Natural killer cell (primary cell): Measurements from ENCODE around the gene KBTBD3. TPM values are rescaled to one million over a fixed set of nuclear protein-coding genes. Genes with fewer than 3 reads are reported as not detected.
A peak's percentile ranks its signal among the peaks of the same experiment; 100 is the strongest.

ENCODE experiments used
- ATAC-seq, 3 donors: fragments of 150-1000 bp in 2 of 3; fragments of 200-7000 bp in 1 of 3; cut with Tn5 transposase; 1 replicate in 1 of 3; 2 replicates in 2 of 3; pipeline ENCODE4 v1.10.0; 2021; ENCODE audit warnings: mild to moderate bottlenecking in 2 of 3, moderate library complexity in 2 of 3
- DNase-seq, 2 donors: peaks; one replicate each; pipeline versions ENCODE4 v3.0.0 to v3.0.0-alpha.2; 2013 to 2021; ENCODE audit warnings: mixed read lengths in 1 of 2
- H3K27ac ChIP-seq: one replicate; pipeline ENCODE4 v1.5.1; 2013; ENCODE audit warnings: mild to moderate bottlenecking, low read length
- H3K27me3 ChIP-seq: one replicate; pipeline ENCODE4 v1.6.1; 2013; ENCODE audit warnings: low read length; ENCODE audit not compliant: control insufficient read depth, insufficient read depth
- H3K36me3 ChIP-seq: one replicate; pipeline ENCODE4 v1.6.1; 2013; ENCODE audit warnings: low read length; ENCODE audit not compliant: control insufficient read depth, insufficient read depth
- H3K4me1 ChIP-seq: one replicate; pipeline ENCODE4 v1.6.1; 2013; ENCODE audit warnings: low read length; ENCODE audit not compliant: control insufficient read depth, insufficient read depth
- H3K4me3 ChIP-seq: one replicate; pipeline ENCODE4 v1.5.1; 2013; ENCODE audit warnings: low read length
- H3K9me3 ChIP-seq: one replicate; pipeline ENCODE4 v1.6.1; 2013; ENCODE audit warnings: low read length; ENCODE audit not compliant: control insufficient read depth, insufficient read depth
- H3K27ac Mint-ChIP-seq, 2 donors: one replicate each; pipeline ENCODE4 v1.8.0; 2022; ENCODE audit warnings: mild to moderate bottlenecking in 2 of 2, mixed read lengths in 2 of 2, moderate library complexity in 1 of 2
- H3K27me3 Mint-ChIP-seq, 2 donors: one replicate each; pipeline ENCODE4 v1.8.0; 2022; ENCODE audit warnings: low read depth in 2 of 2, mixed read lengths in 2 of 2
- H3K36me3 Mint-ChIP-seq: one replicate; pipeline ENCODE4 v1.8.0; 2022; ENCODE audit warnings: mixed read lengths
- H3K4me1 Mint-ChIP-seq, 2 donors: one replicate each; pipeline ENCODE4 v1.8.0; 2022; ENCODE audit warnings: mixed read lengths in 2 of 2
- H3K4me3 Mint-ChIP-seq: one replicate; pipeline ENCODE4 v1.8.0; 2022; ENCODE audit warnings: mild to moderate bottlenecking, moderate library complexity, mixed read lengths
- H3K9me3 Mint-ChIP-seq, 2 donors: one replicate each; pipeline ENCODE4 v1.8.0; 2022; ENCODE audit warnings: mixed read lengths in 2 of 2
- WGBS: methylation state at CpG from one replicate; pipeline ENCODE4 v1.1.7; 2013; ENCODE audit warnings: missing lambda C conversion rate; ENCODE audit not compliant: insufficient coverage; 5-methylcytosine and 5-hydroxymethylcytosine counted together
- intact Hi-C: fragments of 100-400 bp; cut with micrococcal nuclease; formaldehyde crosslinking; loops from one replicate; pipeline ENCODE4 v1.14.2; 2022
- total RNA-seq, 4 donors: library from RNA; stranded (reverse); fragments of 120-200 nt in 1 of 4; gene quantifications; one replicate each; pipeline versions ENCODE4 v1.2.3 to v1.2.4, GENCODE V29; 2013 to 2022
- TF ChIP-seq, protein P1 (sequence below): fragments of 200-600 bp; IDR thresholded peaks from one replicate; pipeline ENCODE4 v1.8.0; 2022; ENCODE audit warnings: antibody characterized with exemption

Gene KBTBD3
- total RNA-seq, 3 donors from 2014 or later (not counting 1 experiment from before 2014, with no cell fraction given): 9.0 to 12.7 (median 9.9) TPM

GRCh38 chr11:106086850-106087249 is 9.7 kb upstream of the KBTBD3 start:
- ATAC-seq (no peak), DNase-seq (no peak)
- Mint-ChIP-seq H3K27ac (peak overlapping the region; percentile 10 to 61), H3K4me1 (peaks cover 33 to 49% of the 10 kb centered on the region in 2 donors), H3K27me3 (no peaks in the 10 kb centered on the region), H3K9me3 (no peaks in the 10 kb centered on the region), H3K36me3 (no peaks in the 10 kb centered on the region), H3K4me3 (no peak overlapping the region)
- no peaks in the 10 kb centered on the region for H3K4me1 ChIP-seq
- H3K4me3 ChIP-seq: no peak overlapping the region
- no peak overlapping the region for H3K27ac ChIP-seq
- TF ChIP-seq, protein P1, sequence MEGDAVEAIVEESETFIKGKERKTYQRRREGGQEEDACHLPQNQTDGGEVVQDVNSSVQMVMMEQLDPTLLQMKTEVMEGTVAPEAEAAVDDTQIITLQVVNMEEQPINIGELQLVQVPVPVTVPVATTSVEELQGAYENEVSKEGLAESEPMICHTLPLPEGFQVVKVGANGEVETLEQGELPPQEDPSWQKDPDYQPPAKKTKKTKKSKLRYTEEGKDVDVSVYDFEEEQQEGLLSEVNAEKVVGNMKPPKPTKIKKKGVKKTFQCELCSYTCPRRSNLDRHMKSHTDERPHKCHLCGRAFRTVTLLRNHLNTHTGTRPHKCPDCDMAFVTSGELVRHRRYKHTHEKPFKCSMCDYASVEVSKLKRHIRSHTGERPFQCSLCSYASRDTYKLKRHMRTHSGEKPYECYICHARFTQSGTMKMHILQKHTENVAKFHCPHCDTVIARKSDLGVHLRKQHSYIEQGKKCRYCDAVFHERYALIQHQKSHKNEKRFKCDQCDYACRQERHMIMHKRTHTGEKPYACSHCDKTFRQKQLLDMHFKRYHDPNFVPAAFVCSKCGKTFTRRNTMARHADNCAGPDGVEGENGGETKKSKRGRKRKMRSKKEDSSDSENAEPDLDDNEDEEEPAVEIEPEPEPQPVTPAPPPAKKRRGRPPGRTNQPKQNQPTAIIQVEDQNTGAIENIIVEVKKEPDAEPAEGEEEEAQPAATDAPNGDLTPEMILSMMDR: no peak
- peaks cover 29% of the 10 kb centered on the region for H3K36me3 ChIP-seq
- no peaks in the 10 kb centered on the region for H3K27me3 ChIP-seq
- intact Hi-C loops: no loop called here
- no peaks in the 10 kb centered on the region for H3K9me3 ChIP-seq
- 73% methylated on average over 2 of the region's 2 CpGs for WGBS

DNA sequence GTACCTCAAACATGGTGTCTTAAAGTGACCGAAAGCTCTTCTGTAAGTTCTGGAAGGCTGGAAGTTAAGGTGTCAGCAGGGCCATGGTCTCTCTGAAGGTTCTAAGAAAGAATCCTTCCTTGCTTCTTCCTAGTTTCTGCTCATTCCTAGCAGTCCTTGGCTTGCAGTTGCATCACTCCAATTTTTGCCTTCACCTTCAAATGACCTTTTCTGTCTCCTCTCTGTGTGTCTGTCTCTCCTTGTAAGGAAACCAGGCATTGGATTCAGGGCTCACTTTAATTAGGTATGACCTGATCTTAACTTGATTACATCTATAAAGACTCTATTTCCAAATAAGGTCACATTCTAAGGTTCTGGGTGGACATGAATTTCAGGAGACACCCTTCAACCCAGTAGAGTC is 9.0 kb upstream of the KBTBD3 start:
- Mint-ChIP-seq H3K4me3 (no peak overlapping the region), H3K9me3 (no peaks in the 10 kb centered on the region), H3K27ac (peak overlapping the region; percentile 10 to 61), H3K4me1 (peaks cover 39 to 55% of the 10 kb centered on the region in 2 donors), H3K36me3 (no peaks in the 10 kb centered on the region), H3K27me3 (no peaks in the 10 kb centered on the region)
- Histone ChIP-seq H3K36me3 (peaks cover 28% of the 10 kb centered on the region), H3K9me3 (no peaks in the 10 kb centered on the region), H3K27ac (no peak overlapping the region), H3K4me3 (no peak overlapping the region), H3K27me3 (no peaks in the 10 kb centered on the region), H3K4me1 (no peaks in the 10 kb centered on the region)
- TF ChIP-seq, protein P1: no peak
- no peak for DNase-seq
- ATAC-seq: no peak
- intact Hi-C loops: no loop called here
- 93% methylated on average over 1 of the region's 1 CpG for WGBS

- Histone ChIP-seq H3K27me3 (no peaks in the 10 kb centered on the region), H3K27ac (no peak overlapping the region), H3K9me3 (no peaks in the 10 kb centered on the region), H3K36me3 (peaks cover 38% of the 10 kb centered on the region), H3K4me1 (peaks cover 4% of the 10 kb centered on the region), H3K4me3 (no peak overlapping the region)
- ATAC-seq (no peak), DNase-seq (no peak)
- Mint-ChIP-seq H3K9me3 (no peaks in the 10 kb centered on the region), H3K27me3 (no peaks in the 10 kb centered on the region), H3K27ac (peak overlapping the region in 1 of 2 donors; percentile 27), H3K4me1 (peaks cover 45 to 56% of the 10 kb centered on the region in 2 donors), H3K36me3 (no peaks in the 10 kb centered on the region), H3K4me3 (no peak overlapping the region)
- intact Hi-C loops: no loop called here
- TF ChIP-seq, protein P1: no peak
Measured at GRCh38 chr11:106082096-106082495, 4.9 kb upstream of the KBTBD3 start.
